GM21737 (cell line): Measurements from ENCODE around the gene ATOSA.

Source experiments
- ATAC-seq: cut with Tn5 transposase; IDR thresholded peaks from one replicate; pipeline ENCODE4 v1.9.1; 2021; ENCODE audit warnings: mild to moderate bottlenecking, moderate library complexity; ENCODE audit not compliant: unreplicated experiment

ATOSA gene

GRCh38 chr15:52689562-52689961, 10.4 kb upstream of the ATOSA start:
- no peak for ATAC-seq

GRCh38 chr15:52683580-52683979, 4.4 kb upstream of the ATOSA start:
- peak; percentile 39 for ATAC-seq

- ATAC-seq = no peak
Observed at GRCh38 chr15:52682781-52683180, 3.6 kb upstream of the ATOSA start.

- no peak for ATAC-seq
Observed at GRCh38 chr15:52682200-52682599, 3.0 kb upstream of the ATOSA start.

- ATAC-seq = no peak
Observed at GRCh38 chr15:52681441-52681840, 2.3 kb upstream of the ATOSA start.

- ATAC-seq = no peak
Observed at GRCh38 chr15:52680761-52681160, 1.6 kb upstream of the ATOSA start.

GRCh38 chr15:52680041-52680391, 828 bp upstream of the ATOSA start:
- ATAC-seq = no peak

- ATAC-seq = peak; percentile 14
Observed at GRCh38 chr15:52678468-52679231, 538 bp downstream of the ATOSA start.

- ATAC-seq = peak; percentile 35
Observed at GRCh38 chr15:52677593-52678467, 1.4 kb downstream of the ATOSA start.

- no peak for ATAC-seq
Observed at GRCh38 chr15:52674831-52675230, 4.4 kb downstream of the ATOSA start.

GRCh38 chr15:52673734-52674133, 5.5 kb downstream of the ATOSA start:
- ATAC-seq = no peak

- ATAC-seq = no peak
Observed at GRCh38 chr15:52673312-52673711, 5.9 kb downstream of the ATOSA start.

- no peak for ATAC-seq
Observed at GRCh38 chr15:52672661-52673060, 6.5 kb downstream of the ATOSA start.

GRCh38 chr15:52670087-52670486, 9.1 kb downstream of the ATOSA start:
- no peak for ATAC-seq

GRCh38 chr15:52668133-52668532, 11.1 kb downstream of the ATOSA start:
- no peak for ATAC-seq

GRCh38 chr15:52667597-52667996, 11.6 kb downstream of the ATOSA start:
- ATAC-seq = peak; percentile 57

- ATAC-seq = no peak
Observed at GRCh38 chr15:52663536-52664294, 15.5 kb downstream of the ATOSA start.

GRCh38 chr15:52661909-52662308, 17.3 kb downstream of the ATOSA start:
- ATAC-seq = no peak

GRCh38 chr15:52660192-52660591, 19.0 kb downstream of the ATOSA start:
- no peak for ATAC-seq

GRCh38 chr15:52658955-52659354, 20.2 kb downstream of the ATOSA start:
- ATAC-seq = peak; percentile 64

- ATAC-seq = no peak
Observed at GRCh38 chr15:52657338-52657737, 21.9 kb downstream of the ATOSA start.
